HG03342 (cell line): ENCODE results near the gene HS1BP3.

Experiments used
- ATAC-seq: cut with Tn5 transposase; IDR thresholded peaks from one replicate; pipeline ENCODE4 v1.9.1; 2021; ENCODE audit warnings: mild to moderate bottlenecking, moderate library complexity; ENCODE audit not compliant: unreplicated experiment

HS1BP3 gene

GRCh38 chr2:20650877-20651730 lies at the start of gene HS1BP3:
TSS of gene HS1BP3 (minus strand) at chr2:20651098. CDS start at chr2:20651063, 35 bp downstream.
- ATAC-seq = peak; percentile 93

GRCh38 chr2:20698916-20699613 lies 48.2 kb upstream of the HS1BP3 start:
- no peak for ATAC-seq

GRCh38 chr2:20697322-20697934 lies 46.5 kb upstream of the HS1BP3 start:
- no peak for ATAC-seq

GRCh38 chr2:20696366-20696765 lies 45.5 kb upstream of the HS1BP3 start:
- ATAC-seq = no peak

- ATAC-seq = no peak
Observed at GRCh38 chr2:20693317-20693716, 42.4 kb upstream of the HS1BP3 start.

- ATAC-seq = no peak
Observed at GRCh38 chr2:20692081-20692480, 41.2 kb upstream of the HS1BP3 start.

- ATAC-seq = no peak
Observed at GRCh38 chr2:20691076-20691734, 40.3 kb upstream of the HS1BP3 start.

GRCh38 chr2:20689428-20690264 lies 38.7 kb upstream of the HS1BP3 start:
- no peak for ATAC-seq

GRCh38 chr2:20687260-20687832 lies 36.4 kb upstream of the HS1BP3 start:
- no peak for ATAC-seq

- ATAC-seq = no peak
Observed at GRCh38 chr2:20684581-20685063, 33.7 kb upstream of the HS1BP3 start.

- no peak for ATAC-seq
Observed at GRCh38 chr2:20682167-20682920, 31.4 kb upstream of the HS1BP3 start.

GRCh38 chr2:20680744-20681375 lies 30.0 kb upstream of the HS1BP3 start:
- no peak for ATAC-seq

- no peak for ATAC-seq
Observed at GRCh38 chr2:20678780-20679179, 27.9 kb upstream of the HS1BP3 start.

GRCh38 chr2:20678086-20678395 lies 27.1 kb upstream of the HS1BP3 start:
- no peak for ATAC-seq

GRCh38 chr2:20677301-20678085 lies 26.6 kb upstream of the HS1BP3 start:
- ATAC-seq = peak; percentile 47

GRCh38 chr2:20676353-20677215 lies 25.7 kb upstream of the HS1BP3 start:
- ATAC-seq = peak; percentile 66
